Epithelial cell of esophagus (primary cell): Measurements from ENCODE around the gene KREMEN1.

Experiments
- DNase-seq: peaks from one replicate; pipeline ENCODE4 v3.0.0; 2010; ENCODE audit warnings: low read depth
- H3K4me3 ChIP-seq: 2 replicates; pipeline ENCODE4 v1.5.1; 2011; ENCODE audit warnings: mild to moderate bottlenecking, low read length, control low read depth
- TF ChIP-seq, protein P1 (sequence below): IDR thresholded peaks from 2 replicates; pipeline ENCODE4 v1.5.1; 2011; ENCODE audit warnings: low read depth, mild to moderate bottlenecking, low read length, control low read depth, inconsistent platforms; ENCODE audit not compliant: insufficient read depth; ENCODE audit errors: missing control alignments

The KREMEN1 gene

GRCh38 chr22:29060931-29061330, 11.9 kb upstream of the KREMEN1 start:
- TF ChIP-seq, protein P1, sequence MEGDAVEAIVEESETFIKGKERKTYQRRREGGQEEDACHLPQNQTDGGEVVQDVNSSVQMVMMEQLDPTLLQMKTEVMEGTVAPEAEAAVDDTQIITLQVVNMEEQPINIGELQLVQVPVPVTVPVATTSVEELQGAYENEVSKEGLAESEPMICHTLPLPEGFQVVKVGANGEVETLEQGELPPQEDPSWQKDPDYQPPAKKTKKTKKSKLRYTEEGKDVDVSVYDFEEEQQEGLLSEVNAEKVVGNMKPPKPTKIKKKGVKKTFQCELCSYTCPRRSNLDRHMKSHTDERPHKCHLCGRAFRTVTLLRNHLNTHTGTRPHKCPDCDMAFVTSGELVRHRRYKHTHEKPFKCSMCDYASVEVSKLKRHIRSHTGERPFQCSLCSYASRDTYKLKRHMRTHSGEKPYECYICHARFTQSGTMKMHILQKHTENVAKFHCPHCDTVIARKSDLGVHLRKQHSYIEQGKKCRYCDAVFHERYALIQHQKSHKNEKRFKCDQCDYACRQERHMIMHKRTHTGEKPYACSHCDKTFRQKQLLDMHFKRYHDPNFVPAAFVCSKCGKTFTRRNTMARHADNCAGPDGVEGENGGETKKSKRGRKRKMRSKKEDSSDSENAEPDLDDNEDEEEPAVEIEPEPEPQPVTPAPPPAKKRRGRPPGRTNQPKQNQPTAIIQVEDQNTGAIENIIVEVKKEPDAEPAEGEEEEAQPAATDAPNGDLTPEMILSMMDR: no peak
- no peak overlapping the region for H3K4me3 ChIP-seq
- DNase-seq: no peak

- TF ChIP-seq, protein P1: no peak
- DNase-seq: no peak
- H3K4me3 ChIP-seq: no peak within 1 kb of the TSS
Observed at GRCh38 chr22:29061773-29062172, 11.1 kb upstream of the KREMEN1 start, which contains the start of gene C22orf31. Gene C22orf31, minus strand, starts transcription at chr22:29061831. Its CDS starts 39 bp downstream, at chr22:29061792.

DNA sequence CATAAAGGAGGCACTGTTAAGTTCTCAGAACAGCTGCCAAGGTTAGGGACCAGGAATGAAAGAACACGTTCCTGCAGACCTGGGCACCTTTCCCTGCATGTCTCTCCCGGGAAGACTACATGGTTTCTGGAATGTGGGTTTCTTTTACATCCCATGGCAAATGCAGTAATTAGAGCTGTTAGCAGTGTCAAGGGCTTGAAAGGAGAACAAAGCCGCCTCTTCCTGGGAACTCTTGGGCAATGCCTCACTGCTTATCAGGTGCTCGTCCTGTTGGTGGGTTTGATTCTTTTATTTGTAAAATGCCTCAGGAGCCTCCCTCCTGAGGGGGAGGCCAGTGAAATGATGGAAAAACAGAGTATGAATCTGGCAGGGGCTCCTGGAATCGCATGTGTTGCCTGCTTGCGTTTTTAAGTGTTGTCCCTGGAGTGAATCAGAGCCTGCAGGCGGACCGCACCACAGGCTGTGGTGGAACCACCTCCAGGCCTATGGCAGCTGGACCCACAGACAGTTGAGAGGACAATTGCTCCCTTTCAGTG, 10.5 kb upstream of the KREMEN1 start:
- no peak overlapping the region for H3K4me3 ChIP-seq
- peak; percentile 10 for DNase-seq
- TF ChIP-seq, protein P1: no peak

- TF ChIP-seq, protein P1: no peak
- H3K4me3 ChIP-seq: no peak overlapping the region
- DNase-seq: no peak
Observed at GRCh38 chr22:29065468-29066190, 7.2 kb upstream of the KREMEN1 start.

GRCh38 chr22:29069463-29069862, 3.4 kb upstream of the KREMEN1 start:
- no peak overlapping the region for H3K4me3 ChIP-seq
- DNase-seq: no peak
- TF ChIP-seq, protein P1: no peak

DNA sequence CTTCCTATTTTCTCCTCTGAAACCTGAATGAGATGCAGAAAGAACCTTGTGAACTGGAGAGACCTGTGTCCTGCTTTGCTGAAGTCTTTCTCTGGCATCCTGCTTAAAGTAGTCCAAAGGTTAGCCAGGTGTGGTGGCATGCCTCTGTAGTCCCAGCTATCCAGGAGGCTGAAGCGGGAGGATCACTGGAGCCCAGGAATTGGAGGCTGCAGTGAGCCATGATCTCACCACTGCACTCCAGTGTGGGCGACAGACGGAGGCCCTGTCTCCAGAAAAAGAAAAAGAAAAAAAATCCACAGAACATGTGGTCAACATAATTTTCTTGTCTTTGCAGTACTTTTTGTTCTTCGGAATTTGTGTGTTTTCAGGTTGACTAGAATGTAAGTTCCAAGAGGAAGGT, 2.3 kb upstream of the KREMEN1 start:
- DNase-seq: no peak
- H3K4me3 ChIP-seq: no peak overlapping the region
- TF ChIP-seq, protein P1: no peak
